ENCODE results near the gene DBR1.

- TF ChIP-seq CTCF (IDR thresholded peaks at IDR 0.05; ENCODE audit: low read depth, low read length, missing input control), result no peak
- no peak for TF ChIP-seq ATF3 (IDR thresholded peaks at IDR 0.05)
- no peak for TF ChIP-seq JUND (IDR thresholded peaks at IDR 0.05)
- no peak for TF ChIP-seq RAD21 (IDR thresholded peaks at IDR 0.05)
- TF ChIP-seq REST (IDR thresholded peaks at IDR 0.05), result no peak
- TF ChIP-seq GABPA (IDR thresholded peaks at IDR 0.05 in 1 of 2, conservative IDR thresholded peaks at IDR 0.05 in 1 of 2), result no peak
- TF ChIP-seq EGR1 (IDR thresholded peaks at IDR 0.05; ENCODE audit: low read depth in 2 of 2), result no peak
- no peak for TF ChIP-seq MAX (IDR thresholded peaks at IDR 0.05)
- no peak for TF ChIP-seq TAF1 (conservative IDR thresholded peaks at IDR 0.05)
- no peak for TF ChIP-seq RXRA (IDR thresholded peaks at IDR 0.05)
- no peak for TF ChIP-seq HNF4A (conservative IDR thresholded peaks at IDR 0.05)
- TF ChIP-seq SP1 (IDR thresholded peaks at IDR 0.05), result no peak
- no peak for TF ChIP-seq YY1 (IDR thresholded peaks at IDR 0.05)
- no peak for TF ChIP-seq ZBTB33 (IDR thresholded peaks at IDR 0.05)
Observed at GRCh38 chr3:138203938-138204337, 29.2 kb upstream of the DBR1 start.

All from liver (tissue), 3 donors.